OCI-M2 (cell line): ENCODE measurements around the gene CABP4.
"Not testable (repeated sequence)": the region's sequence is repeated elsewhere in the genome, so short reads cannot be mapped to it uniquely, and the experiment has no call there.

Experiments used
- DNase-seq: peaks from one replicate; lab custom pipeline; 2025; ENCODE audit not compliant: unreplicated experiment; lab: John Stamatoyannopoulos, UW

The CABP4 gene

GRCh38 chr11:67452141-67452952 is 2.8 kb upstream of the CABP4 start, which contains the start of gene GPR152:
GPR152 (minus strand) TSS chr11:67452729; CDS start chr11:67452724, 5 bp downstream.
- DNase-seq: no peak

GRCh38 chr11:67453816-67454732 is 1.1 kb upstream of the CABP4 start:
- no peak for DNase-seq

GRCh38 chr11:67456068-67456705 is 1.0 kb downstream of the CABP4 start:
- DNase-seq: no peak

GRCh38 chr11:67457453-67457852 is 2.3 kb downstream of the CABP4 start:
- DNase-seq: no peak

- DNase-seq: no peak
Measured at GRCh38 chr11:67458266-67458665, 3.1 kb downstream of the CABP4 start.

- no peak for DNase-seq
Measured at GRCh38 chr11:67463186-67463585, 8.0 kb downstream of the CABP4 start.

GRCh38 chr11:67463680-67464410 is 8.7 kb downstream of the CABP4 start:
- no peak for DNase-seq

- peak; percentile 32 for DNase-seq
Measured at GRCh38 chr11:67464411-67465188, 9.4 kb downstream of the CABP4 start.

GRCh38 chr11:67465189-67465510 is 10.0 kb downstream of the CABP4 start:
- DNase-seq: no peak

GRCh38 chr11:67465530-67465929 is 10.4 kb downstream of the CABP4 start:
- not testable (repeated sequence) for DNase-seq

- DNase-seq: no peak
Measured at GRCh38 chr11:67466367-67466766, 11.2 kb downstream of the CABP4 start.

GRCh38 chr11:67466962-67467771 is 12.0 kb downstream of the CABP4 start:
- no peak for DNase-seq

GRCh38 chr11:67468056-67468455 is 12.9 kb downstream of the CABP4 start:
- no peak for DNase-seq

- DNase-seq: no peak
Measured at GRCh38 chr11:67468456-67468758, 13.3 kb downstream of the CABP4 start.

- no peak for DNase-seq
Measured at GRCh38 chr11:67468759-67469507, 13.8 kb downstream of the CABP4 start, which contains the start of gene TMEM134. TMEM134 (minus strand) TSS chr11:67469251; CDS start chr11:67469192, 59 bp downstream.

- no peak for DNase-seq
Measured at GRCh38 chr11:67469508-67469811, 14.3 kb downstream of the CABP4 start.

GRCh38 chr11:67470337-67471002 is 15.3 kb downstream of the CABP4 start:
- no peak for DNase-seq

- no peak for DNase-seq
Measured at GRCh38 chr11:67472882-67473281, 17.7 kb downstream of the CABP4 start.
